HT-29 (cell line): Measurements from ENCODE around the gene RAI14. TPM values are rescaled to one million over a fixed set of nuclear protein-coding genes. Genes with fewer than 3 reads are reported as not detected.

Experiments used
- DNase-seq: peaks from one replicate; pipeline ENCODE4 v3.0.0-alpha.2; 2015; ENCODE audit warnings: low spot score
- total RNA-seq: library from RNA; depleted of rRNA; stranded (reverse); fragments of >200 nt; shearing (Covaris generic); gene quantifications from 2 replicates; pipeline ENCODE4 v1.2.3, GENCODE V29; 2014; rRNA removed

The RAI14 gene
- total RNA-seq, result 27.2 and 36.3 TPM in 2 replicates

DNA sequence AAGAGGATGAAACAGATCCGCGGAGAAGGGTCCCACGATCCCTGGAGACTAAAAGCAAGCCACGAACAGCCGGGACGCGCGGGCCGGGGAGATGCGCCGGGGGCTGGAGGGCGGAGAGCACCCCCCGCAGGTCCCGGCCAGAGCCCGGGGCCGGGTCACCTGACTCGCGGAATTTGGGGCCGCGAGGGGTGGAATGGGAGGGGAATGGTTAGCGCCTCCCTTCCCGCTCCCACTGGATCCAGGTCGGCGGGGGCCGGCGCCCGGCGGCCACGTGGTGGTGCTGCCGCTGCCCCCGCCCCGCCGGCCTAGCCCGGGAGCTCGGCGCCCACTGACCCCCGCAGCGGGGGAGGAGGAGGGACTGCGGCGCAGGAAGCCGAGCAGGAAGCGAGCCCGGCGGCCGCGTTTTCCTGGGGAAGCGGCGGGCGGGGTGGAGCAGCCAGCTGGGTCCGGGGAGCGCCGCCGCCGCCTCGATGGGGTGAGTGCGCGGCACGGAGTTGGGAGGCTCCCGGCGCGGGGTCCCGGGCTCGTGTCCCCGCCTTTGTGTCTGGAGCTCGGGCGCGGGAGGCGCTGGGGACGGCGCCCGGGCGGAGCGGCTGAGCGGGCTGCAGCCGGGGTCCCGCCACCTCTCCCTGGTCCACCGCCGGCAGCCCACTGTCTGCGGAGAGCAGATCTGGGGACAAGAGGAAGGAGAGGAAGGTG is at the start of gene RAI14:
TSS of gene RAI14 (plus strand) at position 328 of the 699 bp plus-strand sequence. CDS start 30,592 bp downstream, outside the sequence.
- DNase-seq, result peak; percentile 77

DNA sequence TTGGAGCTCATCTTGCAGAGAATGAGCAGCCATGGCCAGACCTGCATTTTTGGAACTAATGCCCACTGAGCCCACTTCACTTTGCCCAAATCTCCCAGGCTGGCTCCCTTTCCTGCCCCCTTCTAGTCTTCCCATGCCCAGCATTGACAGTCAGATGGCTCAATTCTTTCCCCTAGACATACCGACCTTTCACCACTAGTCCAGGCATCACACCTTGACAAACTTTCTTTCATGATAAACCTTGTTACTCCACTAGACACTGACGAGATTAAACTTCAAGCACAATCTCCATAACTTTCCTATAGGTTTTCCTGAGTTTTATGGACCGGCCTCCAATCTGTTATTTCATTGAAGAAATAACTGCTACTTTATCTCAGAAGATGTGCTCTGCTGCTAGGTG is 47.8 kb upstream of the RAI14 start:
- no peak for DNase-seq

DNA sequence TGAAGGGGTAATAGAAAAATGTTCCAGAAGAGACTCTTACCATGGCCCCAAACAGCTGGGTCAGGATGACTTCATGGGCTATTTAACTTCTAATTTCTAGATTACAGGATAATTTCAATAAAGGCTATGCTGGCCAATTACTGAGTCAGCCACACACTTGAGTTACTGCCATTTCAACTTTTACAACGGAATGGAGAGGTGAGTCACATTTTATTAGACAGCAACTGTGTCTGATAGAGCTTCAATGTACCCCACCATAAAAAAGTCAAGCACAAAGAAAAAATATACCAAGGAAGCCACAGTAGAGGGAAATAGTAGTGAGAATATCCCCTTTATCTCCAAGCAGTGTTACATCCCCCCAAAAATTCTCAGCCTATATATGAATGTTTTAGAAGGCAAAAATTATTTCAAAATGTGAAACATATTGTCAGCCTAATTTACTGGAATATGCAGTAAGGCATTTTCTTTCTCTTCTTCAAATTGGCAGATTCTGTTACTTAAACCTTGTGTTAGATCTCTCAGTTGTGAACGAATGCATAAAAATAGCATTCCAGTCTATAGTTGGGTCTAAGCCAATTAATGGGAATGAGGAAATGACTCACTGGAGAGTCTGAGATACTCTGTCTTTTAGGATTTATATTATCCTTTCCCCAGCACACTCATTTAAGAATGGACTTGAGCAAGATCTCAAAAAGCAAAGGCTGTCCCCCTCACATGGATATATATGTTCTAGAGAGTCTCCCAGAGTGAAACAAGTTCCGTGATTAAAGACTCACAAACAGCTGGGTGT is 47.1 kb upstream of the RAI14 start:
- DNase-seq, result peak; percentile 55

DNA sequence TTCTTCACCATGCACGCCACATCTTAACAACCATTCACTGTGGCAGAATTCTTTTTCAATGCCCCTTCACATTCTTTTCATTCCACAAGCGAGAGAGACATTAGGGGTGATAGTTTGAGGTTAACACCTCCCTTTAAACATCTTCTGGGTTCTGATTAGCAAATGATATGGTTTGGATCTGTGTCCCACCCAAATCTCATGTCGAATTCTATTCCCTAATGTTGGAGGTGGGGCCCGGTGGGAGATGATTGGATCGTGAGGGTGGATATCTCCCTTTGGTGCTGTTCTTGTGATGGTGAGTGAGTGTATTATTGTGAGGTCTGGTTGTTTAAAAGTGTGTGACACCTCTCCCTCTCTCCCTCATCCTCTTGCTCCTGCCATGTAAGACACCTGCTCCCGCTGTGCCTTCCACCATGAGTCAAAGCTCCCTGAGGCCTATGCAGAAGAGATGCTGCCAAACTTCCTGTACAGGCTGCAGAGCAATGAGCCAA is 46.1 kb upstream of the RAI14 start:
- no peak for DNase-seq

DNA sequence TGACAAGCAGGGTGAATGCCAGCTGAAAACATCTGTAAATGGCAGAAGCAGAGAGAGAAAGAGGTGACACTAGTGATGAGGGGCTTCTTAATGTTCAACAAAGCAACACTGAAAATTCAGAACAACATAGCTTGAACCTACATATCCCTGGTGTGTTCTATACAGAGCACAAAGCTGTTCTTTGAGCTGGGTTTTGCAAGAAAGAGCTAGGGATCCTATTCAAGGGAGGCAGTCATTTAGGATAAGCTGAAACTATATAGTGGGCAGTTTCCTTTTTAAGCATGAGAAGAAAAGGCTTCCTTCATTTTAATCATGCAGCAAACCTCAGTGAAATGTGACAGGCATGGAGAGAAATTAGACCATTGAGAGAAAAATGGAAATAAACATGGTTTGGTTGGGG is 45.6 kb upstream of the RAI14 start:
- DNase-seq, result no peak

DNA sequence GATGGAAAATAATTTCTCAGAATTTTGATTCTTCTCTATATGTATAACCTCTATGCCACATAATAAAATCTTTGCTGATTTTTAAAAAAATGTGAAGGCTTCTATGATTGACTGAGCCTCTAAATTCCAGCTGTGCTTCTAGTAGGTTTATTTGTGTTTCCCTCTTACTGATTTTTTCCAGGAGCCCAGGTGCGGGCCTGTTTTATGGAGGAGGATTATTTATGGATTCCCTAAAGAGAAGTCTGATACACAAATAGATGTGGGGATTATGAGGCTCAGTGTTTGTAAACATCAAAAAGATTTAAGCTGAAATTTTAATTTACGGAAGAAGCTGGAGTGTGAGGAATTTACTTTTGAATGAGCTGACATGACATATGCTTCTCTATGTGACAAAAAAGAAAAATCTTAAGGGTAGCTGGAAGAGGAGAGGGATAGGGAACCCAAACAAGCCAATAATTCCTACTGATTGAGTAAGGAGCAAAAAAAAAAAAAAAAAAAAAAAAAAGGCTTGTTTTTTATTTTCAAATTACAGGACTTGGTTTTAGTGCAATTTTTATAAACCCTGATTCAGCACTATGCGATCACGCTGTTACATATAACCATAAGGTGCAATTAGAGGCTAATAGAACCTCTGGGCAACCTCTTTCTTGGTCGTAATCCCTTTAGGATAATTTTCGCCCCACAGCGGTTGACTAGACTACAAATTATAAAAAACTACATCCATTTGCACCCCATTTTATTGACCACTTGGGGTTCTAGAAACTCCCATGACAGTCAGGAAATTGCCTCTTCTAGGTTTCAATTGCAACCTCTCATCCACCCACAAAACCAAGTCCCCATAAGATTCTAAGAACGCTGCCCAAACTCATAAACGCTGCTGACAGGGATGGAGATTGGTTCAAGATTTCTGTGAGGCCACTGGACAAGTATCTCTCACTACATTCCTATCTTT is 44.4 kb upstream of the RAI14 start:
- no peak for DNase-seq

DNA sequence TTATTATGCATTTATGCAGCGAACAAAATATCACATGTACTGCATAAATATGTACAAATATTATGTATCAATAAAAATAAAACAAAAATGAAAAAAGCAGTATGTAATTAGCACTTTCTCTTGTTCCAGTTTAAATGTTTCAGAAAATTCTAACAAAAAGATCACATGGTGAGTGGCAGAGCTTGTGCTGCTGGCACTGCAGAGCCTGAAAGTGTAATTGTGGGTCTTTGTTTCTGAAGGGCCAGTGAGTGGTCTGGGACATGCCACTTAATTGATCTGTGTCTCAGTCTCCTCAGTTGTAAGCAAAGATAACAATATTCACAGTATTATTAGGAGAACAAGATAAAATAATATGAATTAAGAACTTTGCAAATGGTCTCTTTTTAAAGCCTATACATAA is 39.5 kb upstream of the RAI14 start:
- DNase-seq, result no peak

DNA sequence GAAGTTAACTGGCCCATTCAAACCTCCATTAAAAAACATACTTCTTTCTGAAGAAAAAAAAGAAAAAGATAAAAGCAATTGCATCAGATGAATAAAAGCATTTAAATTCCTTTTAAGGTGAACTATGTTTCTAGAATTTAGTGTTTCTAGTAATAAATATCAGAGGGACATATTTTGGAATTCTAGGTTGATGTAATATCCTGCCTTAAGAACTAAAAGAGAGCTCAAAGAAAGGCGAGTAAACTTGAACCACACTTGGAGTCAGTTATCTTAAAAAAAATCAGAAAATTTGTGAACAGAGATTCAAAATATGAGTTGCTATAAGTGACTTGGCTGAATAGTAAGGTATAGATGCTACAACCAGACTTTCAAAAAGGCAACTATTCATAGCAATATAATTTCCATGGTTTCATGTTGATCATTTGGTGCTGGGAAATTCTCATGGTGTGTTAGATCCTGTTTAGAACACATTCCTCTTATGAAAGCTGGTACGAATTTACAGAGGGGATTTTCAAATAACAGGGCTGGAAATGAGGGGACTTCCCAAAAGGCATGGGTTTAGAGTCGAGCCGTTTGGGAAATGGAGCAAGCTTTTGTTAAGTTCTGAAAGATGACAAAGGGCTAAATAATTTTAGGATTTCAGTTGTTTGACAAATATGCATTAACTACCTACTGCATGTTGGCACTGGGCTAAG is 37.6 kb upstream of the RAI14 start:
- no peak for DNase-seq

DNA sequence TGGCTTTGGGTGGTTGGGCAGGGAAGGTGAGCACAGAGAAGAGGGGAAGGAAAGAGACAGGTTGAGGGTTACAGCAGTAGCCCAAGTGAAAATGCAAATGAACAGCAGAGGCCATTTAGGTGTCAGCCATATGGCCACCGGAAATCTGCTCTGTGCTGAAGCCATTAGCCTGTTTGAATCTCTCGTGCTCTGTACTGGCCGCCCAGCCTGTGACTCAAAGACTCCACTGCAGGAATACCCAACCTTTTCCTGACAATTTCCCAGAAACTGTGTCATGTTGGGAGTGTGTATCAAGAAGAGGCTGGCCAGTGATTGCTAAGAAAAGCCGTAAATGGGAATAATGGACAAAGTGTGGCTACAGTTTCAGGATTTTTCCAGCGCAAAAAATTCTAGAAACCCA is 35.9 kb upstream of the RAI14 start:
- DNase-seq, result no peak

DNA sequence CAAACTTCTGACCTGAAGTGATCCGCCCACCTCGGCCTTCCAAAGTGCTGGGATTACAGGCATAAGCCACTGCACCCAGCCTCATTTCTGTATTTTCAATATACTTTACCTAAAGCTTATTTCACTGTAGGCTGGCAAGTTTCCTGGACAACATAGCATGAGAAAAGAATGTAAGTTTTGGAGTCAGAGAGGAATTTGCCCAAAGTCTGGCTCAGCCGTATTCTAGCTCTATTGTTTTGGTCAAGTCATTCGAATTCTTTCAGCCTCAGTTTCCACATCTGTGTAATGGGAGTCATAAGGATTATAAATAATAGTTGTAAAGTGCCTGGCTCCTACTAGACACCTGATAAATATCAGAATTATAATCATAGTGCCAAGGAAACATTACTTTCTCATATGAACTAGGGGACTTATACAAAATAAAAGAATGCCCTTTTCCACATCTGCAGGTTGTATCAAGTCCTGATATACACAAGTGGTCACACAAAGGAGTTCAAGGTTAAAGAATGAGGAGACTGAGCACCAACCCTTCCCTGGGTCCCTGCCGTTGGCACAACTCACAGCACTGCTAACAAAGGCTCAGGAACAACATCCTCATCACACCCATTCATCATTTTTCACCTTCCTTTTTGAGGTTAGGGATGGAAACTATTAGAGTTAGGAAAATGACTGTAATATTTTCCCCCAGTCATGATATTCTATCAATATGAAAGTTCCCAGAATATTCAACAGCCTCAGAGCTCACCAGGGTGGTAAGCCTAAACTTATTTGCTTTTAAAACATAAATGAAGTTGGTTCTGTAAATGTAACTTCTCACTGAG is 34.6 kb upstream of the RAI14 start:
- no peak for DNase-seq

DNA sequence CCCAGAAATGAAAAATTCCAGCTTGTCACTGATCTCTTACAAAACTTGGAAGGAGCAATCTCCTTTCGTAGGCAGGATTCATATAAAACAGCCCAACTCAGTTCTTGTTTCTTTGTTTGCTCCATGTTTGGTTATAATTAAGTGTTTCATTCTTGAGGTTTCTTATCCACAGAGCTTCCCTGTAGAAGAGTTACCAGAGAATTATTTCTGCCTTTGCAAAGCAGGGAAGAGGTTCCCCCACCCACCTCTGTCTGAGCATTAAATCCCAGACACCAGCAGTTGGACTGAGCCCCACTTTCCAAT is 34.1 kb upstream of the RAI14 start:
- DNase-seq, result no peak

DNA sequence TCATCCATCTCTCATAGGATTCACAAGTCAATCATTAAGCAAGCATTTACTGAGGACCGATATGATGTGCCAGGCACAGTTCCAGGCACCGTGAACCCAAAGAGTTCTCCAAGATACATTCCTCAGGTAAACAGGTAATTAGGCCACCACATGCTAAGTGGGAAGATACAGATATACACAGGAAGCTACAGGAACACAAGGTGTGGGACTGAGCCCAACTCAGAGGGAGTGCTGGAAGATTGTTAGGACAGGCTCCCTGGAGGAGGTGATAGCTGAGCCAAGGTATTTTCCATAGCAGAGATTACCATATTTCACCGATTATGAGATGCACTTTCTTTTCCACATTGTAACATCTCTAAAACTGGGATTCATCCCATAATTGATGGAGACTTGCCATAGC is 31.4 kb upstream of the RAI14 start:
- no peak for DNase-seq

DNA sequence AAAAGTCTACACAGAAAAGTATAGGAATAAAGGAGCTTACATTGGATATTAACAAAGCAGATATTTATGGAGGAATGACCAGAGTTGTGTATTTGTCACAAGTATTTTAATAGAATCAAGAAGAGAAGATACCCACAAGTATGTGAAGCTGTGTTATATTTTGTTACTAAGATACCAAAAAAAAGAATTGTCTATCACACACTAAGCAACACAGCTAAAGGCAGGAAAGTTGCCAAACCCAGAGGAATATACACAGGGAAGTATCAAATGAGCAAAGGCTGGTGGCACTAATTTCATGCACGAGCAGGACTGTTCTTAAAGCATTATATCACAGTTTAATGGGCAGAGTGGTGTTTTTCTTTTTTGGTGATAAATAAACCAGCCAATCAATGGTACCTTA is 30.9 kb upstream of the RAI14 start:
- no peak for DNase-seq

DNA sequence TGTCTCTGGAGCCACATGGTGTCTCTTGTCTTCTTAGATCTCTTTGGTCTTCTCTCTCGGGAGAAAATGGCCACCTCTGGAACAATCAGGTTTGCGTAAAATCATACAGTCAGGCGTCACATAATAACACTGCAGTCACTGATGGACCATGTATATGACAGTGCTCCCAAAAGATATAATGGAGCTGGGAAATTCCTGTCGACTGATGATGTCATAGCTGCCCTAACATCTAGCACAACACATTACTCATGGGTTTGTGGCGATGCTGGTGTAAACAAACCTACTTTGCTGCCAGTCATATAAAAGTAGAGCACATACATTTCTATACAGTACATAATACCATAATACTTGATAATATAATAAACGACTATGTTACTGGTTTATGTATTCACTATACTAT is 30.1 kb upstream of the RAI14 start:
- DNase-seq, result no peak

DNA sequence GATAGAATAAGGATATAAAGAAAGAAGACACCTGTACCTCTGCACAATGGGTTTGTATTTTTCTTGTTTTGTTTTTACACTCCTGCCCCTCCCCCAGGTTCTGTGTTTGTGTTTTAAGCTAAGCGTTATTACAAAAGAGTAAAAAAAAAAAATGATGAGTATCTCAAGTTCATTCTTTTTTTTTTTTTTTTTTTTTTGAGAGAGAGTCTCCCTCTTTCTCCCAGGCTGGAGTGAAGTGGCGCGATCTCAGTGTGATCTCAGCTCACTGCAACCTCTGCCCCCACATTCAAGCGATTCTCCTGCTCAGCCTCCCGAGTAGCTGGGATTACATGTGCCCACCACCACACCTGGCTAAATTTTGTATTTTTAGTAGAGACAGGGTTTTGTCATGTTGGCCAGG is 29.4 kb upstream of the RAI14 start:
- DNase-seq, result no peak

DNA sequence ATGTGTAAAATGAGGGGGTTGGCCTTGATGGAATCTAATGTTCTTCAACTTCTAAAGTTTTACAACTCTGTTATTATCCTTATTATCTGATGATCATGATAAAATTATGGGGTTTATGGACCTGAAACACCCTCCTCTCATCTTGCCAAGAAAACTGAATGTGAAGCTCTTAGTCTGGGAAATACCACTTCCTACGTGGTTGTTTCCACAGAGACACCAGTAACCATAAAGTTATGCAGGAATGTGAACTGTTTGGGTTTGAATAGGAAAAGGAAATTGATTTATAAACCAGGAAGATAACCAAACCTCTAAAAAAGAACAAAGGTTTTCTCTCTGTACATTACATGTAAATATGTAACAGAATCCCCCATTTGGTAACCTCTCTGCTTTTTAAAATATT is 28.3 kb upstream of the RAI14 start:
- DNase-seq, result no peak

DNA sequence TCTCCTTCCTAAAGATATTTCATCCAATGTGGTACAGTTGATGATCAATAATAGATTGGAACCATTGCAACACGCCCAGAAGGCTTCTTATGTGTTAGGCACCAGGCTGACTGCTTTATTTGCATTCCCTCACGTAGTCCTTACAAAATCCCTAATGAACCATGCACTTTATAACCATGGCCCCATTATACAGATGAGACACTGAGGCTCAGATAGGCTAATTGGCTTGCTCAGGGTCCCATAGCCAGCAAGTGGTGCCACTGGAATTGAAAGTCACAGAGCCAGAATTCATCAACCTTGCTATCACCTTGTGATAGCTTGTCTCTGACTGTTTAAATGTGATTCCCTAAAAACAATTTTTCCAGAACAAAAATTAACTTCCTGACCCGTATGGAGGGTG is 27.8 kb upstream of the RAI14 start:
- DNase-seq, result no peak

DNA sequence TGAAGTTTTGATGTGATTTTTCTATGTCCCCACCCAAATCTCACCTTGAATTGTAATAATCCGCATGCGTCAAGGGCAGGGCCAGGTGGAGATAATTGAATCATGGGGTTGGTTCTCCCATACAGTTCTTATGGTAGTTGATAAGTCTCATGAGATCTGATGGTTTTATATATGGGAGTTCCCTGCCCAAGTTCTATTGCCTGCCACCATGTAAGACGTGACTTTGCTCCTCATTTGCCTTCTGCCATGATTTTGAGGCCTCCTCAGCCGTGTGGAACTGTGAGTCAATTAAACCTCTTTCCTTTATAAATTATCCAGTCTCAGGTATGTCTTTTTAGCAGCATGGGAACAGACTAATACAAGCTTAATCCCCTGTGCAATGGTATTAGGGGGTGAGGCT is 25.5 kb upstream of the RAI14 start:
- DNase-seq, result no peak

DNA sequence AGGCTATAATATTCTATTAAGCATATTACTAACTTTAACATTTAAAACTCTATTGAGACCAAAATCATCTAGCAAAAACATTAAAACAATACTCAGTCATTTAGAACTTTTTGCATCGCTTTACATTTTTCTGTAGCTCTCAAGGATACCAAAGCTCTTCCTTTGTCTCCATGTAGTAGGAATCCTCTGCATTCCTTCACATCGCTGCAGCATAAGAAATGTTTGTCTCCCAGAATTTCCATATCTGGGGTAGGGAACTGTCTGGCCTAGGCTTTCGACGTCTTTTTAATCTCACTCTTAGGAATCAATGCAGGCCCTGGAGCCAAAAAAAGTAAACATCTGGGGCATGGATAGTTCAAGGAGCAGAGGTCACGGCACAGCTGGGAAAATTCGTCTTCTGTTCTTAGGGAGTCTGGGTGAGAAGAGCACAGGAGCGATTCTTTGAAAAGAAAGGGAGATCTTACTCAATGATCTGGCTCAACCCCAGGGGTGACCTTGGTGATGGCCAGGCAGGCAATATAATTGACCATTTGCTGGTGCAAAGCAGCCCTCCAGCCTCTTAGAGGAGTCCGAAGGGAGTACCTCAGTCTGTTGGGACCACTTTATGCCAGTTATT is 23.2 kb upstream of the RAI14 start:
- DNase-seq, result no peak
